Measurements from ENCODE around the gene FADS2. TPM values are rescaled to one million over a fixed set of nuclear protein-coding genes. Genes with fewer than 3 reads are reported as not detected.

FADS2 gene
- total RNA-seq, 6 experiments from 2014 or later = 56.0 to 105 (median 81.1) TPM

DNA sequence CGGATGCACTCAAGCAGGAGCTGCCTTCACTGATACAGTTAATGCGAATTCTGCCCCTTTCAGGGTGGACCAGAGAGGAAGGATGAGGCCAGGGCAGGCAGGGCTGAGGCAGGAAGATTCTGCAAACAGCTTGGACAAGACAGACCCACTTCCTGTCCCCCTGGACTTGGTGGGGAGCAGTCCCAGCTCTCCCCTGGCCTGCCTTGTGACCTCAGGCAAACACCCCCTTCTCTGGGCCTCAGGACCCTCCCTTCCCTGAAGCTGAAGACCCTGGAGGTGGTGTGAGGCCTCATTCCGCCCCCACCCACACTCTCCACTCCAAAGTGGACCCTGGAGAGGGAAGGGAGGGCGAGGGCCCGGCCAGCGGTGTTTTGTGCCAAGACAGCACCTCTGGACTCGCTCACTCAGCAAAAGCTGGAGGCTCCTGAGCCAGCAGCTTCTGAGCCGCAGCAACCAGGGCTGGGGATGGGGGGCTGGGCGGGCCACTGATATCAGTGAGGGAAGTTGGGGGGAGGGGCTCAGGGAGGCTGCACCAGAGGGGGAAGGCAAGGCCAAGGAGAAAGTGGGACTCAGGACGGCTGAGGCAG, 80.7 kb downstream of the FADS2 start:
- Mint-ChIP-seq H3K9me3 (no peaks in the 10 kb centered on the region), H3K27me3 (ENCODE audit: insufficient read depth) (peaks cover 2% of the 10 kb centered on the region; the same call in 1 of the 2 replicates), H3K4me1 (ENCODE audit: low read depth) (no peaks in the 10 kb centered on the region), H3K36me3 (ENCODE audit: low read depth) (no peaks in the 10 kb centered on the region), H3K4me3 (no peak overlapping the region), H3K27ac (no peak overlapping the region)
- no peak for DNase-seq
- TF ChIP-seq, protein P1, sequence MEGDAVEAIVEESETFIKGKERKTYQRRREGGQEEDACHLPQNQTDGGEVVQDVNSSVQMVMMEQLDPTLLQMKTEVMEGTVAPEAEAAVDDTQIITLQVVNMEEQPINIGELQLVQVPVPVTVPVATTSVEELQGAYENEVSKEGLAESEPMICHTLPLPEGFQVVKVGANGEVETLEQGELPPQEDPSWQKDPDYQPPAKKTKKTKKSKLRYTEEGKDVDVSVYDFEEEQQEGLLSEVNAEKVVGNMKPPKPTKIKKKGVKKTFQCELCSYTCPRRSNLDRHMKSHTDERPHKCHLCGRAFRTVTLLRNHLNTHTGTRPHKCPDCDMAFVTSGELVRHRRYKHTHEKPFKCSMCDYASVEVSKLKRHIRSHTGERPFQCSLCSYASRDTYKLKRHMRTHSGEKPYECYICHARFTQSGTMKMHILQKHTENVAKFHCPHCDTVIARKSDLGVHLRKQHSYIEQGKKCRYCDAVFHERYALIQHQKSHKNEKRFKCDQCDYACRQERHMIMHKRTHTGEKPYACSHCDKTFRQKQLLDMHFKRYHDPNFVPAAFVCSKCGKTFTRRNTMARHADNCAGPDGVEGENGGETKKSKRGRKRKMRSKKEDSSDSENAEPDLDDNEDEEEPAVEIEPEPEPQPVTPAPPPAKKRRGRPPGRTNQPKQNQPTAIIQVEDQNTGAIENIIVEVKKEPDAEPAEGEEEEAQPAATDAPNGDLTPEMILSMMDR (IDR thresholded peaks at IDR 0.05) = no peak

DNA sequence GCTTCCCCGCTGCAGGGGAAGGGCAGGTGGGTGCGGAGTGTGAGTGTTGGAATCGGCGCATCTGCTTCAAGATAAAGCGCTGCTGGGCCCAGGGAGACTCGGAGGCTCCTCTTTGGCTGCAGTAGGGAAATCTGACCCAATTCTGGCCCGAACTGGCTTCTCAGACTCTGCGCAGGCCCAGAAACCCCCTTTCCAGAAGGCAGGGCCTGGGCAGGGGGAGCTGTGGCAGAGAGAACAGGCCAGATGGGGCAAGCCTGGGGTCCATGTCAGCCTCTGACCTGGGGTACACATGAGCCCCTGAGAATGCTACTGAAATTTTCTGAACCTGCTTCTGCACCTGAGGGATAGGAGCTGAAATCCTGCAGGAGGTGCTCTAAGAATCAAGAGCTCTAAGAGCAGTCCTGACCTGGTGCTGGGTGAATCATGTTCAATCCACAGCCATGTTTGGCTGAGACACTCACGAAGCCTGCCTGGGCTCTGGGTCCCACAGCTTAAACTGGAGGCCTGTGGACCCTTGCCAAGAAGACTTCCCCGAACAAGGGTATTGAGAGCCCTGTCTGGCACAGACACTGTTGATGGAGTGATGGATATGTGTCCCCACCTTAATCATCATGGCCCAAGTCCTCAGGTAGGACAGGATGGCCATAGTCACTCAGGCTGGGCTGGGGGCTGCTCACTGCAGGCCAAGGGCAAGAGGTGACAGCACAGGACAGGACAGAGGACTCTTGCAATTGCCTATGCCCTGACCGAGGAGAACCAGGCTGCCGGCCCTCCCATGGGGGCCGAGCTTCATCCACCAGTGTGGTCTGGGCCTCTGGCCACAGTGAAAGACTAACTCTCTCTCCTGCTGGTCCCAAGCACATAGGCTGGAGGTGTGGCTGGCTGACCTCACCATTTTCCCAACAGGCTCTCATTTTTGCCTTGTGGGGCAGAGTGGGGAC, 82.4 kb downstream of the FADS2 start:
- DNase-seq = no peak
- Mint-ChIP-seq H3K27ac (no peak overlapping the region), H3K4me1 (ENCODE audit: low read depth) (no peaks in the 10 kb centered on the region), H3K27me3 (ENCODE audit: insufficient read depth) (peaks cover 4% of the 10 kb centered on the region; the same call in 1 of the 2 replicates), H3K36me3 (ENCODE audit: low read depth) (no peaks in the 10 kb centered on the region), H3K9me3 (no peaks in the 10 kb centered on the region), H3K4me3 (no peak overlapping the region)
- TF ChIP-seq, protein P1 (IDR thresholded peaks at IDR 0.05) = no peak

DNA sequence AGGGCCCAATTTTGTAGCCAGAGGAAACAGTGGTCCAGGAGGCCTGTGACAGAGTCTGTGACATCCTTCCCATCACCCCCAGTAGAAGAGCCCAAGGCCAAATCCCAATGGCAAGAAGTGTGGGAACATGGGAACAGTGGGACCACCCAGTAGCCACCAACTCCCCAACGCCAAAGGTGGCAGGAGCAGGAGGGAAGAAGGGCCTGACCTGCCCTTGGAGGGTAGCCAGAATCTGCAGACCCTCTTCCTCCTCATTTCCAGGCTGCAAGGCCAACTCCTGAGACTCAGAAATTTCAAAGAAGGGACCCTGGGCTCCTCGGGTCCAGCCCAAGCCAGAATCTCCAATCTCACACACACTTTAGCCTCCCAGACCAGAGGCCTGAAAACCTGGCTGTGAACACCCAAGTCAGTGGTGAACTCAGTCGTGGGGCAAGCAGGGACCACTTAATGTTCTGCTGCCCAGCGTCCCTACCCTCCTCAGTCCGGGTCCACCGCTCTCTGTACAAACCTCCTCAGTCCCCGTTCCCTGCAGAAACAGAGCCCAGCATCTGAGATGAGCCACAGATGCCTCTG, 83.1 kb downstream of the FADS2 start:
- DNase-seq = no peak
- H3K27ac Mint-ChIP-seq = no peak overlapping the region
- H3K27me3 Mint-ChIP-seq (ENCODE audit: insufficient read depth) = peaks cover 4% of the 10 kb centered on the region; the same call in 1 of the 2 replicates
- no peaks in the 10 kb centered on the region for H3K36me3 Mint-ChIP-seq (ENCODE audit: low read depth)
- H3K4me3 Mint-ChIP-seq = no peak overlapping the region
- H3K9me3 Mint-ChIP-seq = no peaks in the 10 kb centered on the region
- TF ChIP-seq, protein P1 (IDR thresholded peaks at IDR 0.05) = no peak
- H3K4me1 Mint-ChIP-seq (ENCODE audit: low read depth) = no peaks in the 10 kb centered on the region

GRCh38 chr11:61911701-61912529, 83.8 kb downstream of the FADS2 start:
- TF ChIP-seq, protein P1 (IDR thresholded peaks at IDR 0.05) = no peak
- DNase-seq = no peak
- Mint-ChIP-seq H3K27me3 (ENCODE audit: insufficient read depth) (peaks cover 4% of the 10 kb centered on the region; the same call in 1 of the 2 replicates), H3K4me1 (ENCODE audit: low read depth) (no peaks in the 10 kb centered on the region), H3K27ac (no peak overlapping the region), H3K9me3 (no peaks in the 10 kb centered on the region), H3K36me3 (ENCODE audit: low read depth) (no peaks in the 10 kb centered on the region), H3K4me3 (no peak overlapping the region)

DNA sequence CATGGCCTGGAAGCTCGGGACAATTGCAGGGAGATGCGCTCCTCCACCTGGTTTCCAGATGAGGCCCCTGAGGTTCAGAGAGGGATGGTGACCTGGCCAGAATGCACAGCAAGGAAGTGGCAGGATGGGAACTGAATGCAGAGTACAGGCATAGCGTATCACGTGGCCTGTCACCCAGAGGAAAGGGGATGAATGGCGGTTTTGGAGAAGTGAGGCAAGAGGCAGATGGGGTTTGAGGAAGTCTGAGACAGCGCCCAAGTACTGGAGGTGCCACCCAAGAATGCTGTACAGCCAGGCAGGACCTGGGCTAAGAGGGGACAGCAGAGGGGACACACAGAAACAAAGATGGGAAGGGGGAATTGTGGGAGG, 84.4 kb downstream of the FADS2 start:
- Mint-ChIP-seq H3K4me1 (ENCODE audit: low read depth) (no peaks in the 10 kb centered on the region), H3K36me3 (ENCODE audit: low read depth) (no peaks in the 10 kb centered on the region), H3K27ac (no peak overlapping the region), H3K9me3 (no peaks in the 10 kb centered on the region), H3K27me3 (ENCODE audit: insufficient read depth) (peaks cover 4% of the 10 kb centered on the region; the same call in 1 of the 2 replicates), H3K4me3 (no peak overlapping the region)
- TF ChIP-seq, protein P1 (IDR thresholded peaks at IDR 0.05) = no peak
- no peak for DNase-seq
